ENCODE measurements around the gene SLC44A1. TPM values are rescaled to one million over a fixed set of nuclear protein-coding genes. Genes with fewer than 3 reads are reported as not detected.
A peak's percentile ranks its signal among the peaks of the same experiment; 100 is the strongest.

The SLC44A1 gene
- total and polyA plus RNA-seq, 5 donors from 2014 or later = 5.8 to 19.8 (median 13.4) TPM

GRCh38 chr9:105447814-105448812 lies 203.7 kb downstream of the SLC44A1 start, which contains the start of gene FSD1L:
TSS of gene FSD1L (plus strand) at chr9:105448034. CDS start at chr9:105448221, 187 bp downstream.
- peak; percentile 54 to 90 (median 62) for DNase-seq
- no peak within 1 kb of the TSS for H3K27ac ChIP-seq (ENCODE audit: insufficient read depth, low read length, poor library complexity, severe bottlenecking)
- H3K9me3 ChIP-seq (ENCODE audit: control insufficient read depth in 2 of 2, low read length in 2 of 2) = no peaks in the 10 kb centered on the region
- no peaks in the 10 kb centered on the region for H3K27me3 Mint-ChIP-seq
- peak within 1 kb of the TSS; percentile 57 for H3K4me3 ChIP-seq (ENCODE audit: low read depth, low read length)
- H3K36me3 Mint-ChIP-seq = no peaks in the 10 kb centered on the region
- peaks cover 13% of the 10 kb centered on the region for H3K4me1 ChIP-seq (ENCODE audit: control insufficient read depth, insufficient read depth, low read length, poor library complexity, severe bottlenecking)
- ATAC-seq (ENCODE audit: low read depth in 2 of 2) = peak; percentile 84 to 88
- no peaks in the 10 kb centered on the region for H3K9me3 Mint-ChIP-seq
- peak within 1 kb of the TSS in 1 of 3 donors; percentile 78 for H3K27ac Mint-ChIP-seq
- no peaks in the 10 kb centered on the region for H3K27me3 ChIP-seq (ENCODE audit: control insufficient read depth, insufficient read depth, low read length)
- H3K36me3 ChIP-seq (ENCODE audit: control insufficient read depth, insufficient read depth, low read length) = no peaks in the 10 kb centered on the region
- peak within 1 kb of the TSS; percentile 84 to 92 (median 87) for H3K4me3 Mint-ChIP-seq
- H3K4me1 Mint-ChIP-seq = peaks cover 6 to 11% (median 10%) of the 10 kb centered on the region in 4 donors

GRCh38 chr9:105449081-105449480 lies 204.6 kb downstream of the SLC44A1 start:
- Mint-ChIP-seq H3K27me3 (no peaks in the 10 kb centered on the region), H3K9me3 (no peaks in the 10 kb centered on the region), H3K4me3 (peak overlapping the region; percentile 84 to 92 (median 87)), H3K27ac (no peak overlapping the region), H3K36me3 (no peaks in the 10 kb centered on the region), H3K4me1 (peaks cover 6 to 11% (median 10%) of the 10 kb centered on the region in 4 donors)
- Histone ChIP-seq H3K27ac (ENCODE audit: insufficient read depth, low read length, poor library complexity, severe bottlenecking) (no peak overlapping the region), H3K36me3 (ENCODE audit: control insufficient read depth, insufficient read depth, low read length) (no peaks in the 10 kb centered on the region), H3K9me3 (ENCODE audit: control insufficient read depth in 2 of 2, low read length in 2 of 2) (no peaks in the 10 kb centered on the region), H3K4me3 (ENCODE audit: low read depth, low read length) (no peak overlapping the region), H3K4me1 (ENCODE audit: control insufficient read depth, insufficient read depth, low read length, poor library complexity, severe bottlenecking) (peaks cover 13% of the 10 kb centered on the region), H3K27me3 (ENCODE audit: control insufficient read depth, insufficient read depth, low read length) (no peaks in the 10 kb centered on the region)
- no peak for ATAC-seq (ENCODE audit: low read depth in 2 of 2)
- DNase-seq = no peak

- Mint-ChIP-seq H3K9me3 (peaks cover 0 to 1% (median 0%) of the 10 kb centered on the region in 7 donors), H3K36me3 (no peaks in the 10 kb centered on the region), H3K4me1 (peaks cover 6 to 11% (median 9%) of the 10 kb centered on the region in 4 donors), H3K27me3 (no peaks in the 10 kb centered on the region), H3K4me3 (no peak overlapping the region), H3K27ac (no peak overlapping the region)
- Histone ChIP-seq H3K4me3 (ENCODE audit: low read depth, low read length) (no peak overlapping the region), H3K27ac (ENCODE audit: insufficient read depth, low read length, poor library complexity, severe bottlenecking) (no peak overlapping the region), H3K27me3 (ENCODE audit: control insufficient read depth, insufficient read depth, low read length) (no peaks in the 10 kb centered on the region), H3K9me3 (ENCODE audit: control insufficient read depth in 2 of 2, low read length in 2 of 2) (no peaks in the 10 kb centered on the region), H3K4me1 (ENCODE audit: control insufficient read depth, insufficient read depth, low read length, poor library complexity, severe bottlenecking) (peaks cover 13% of the 10 kb centered on the region), H3K36me3 (ENCODE audit: control insufficient read depth, insufficient read depth, low read length) (no peaks in the 10 kb centered on the region)
- ATAC-seq (ENCODE audit: low read depth in 2 of 2) = no peak
- no peak for DNase-seq
These were observed 207.7 kb downstream of the SLC44A1 start for GRCh38 chr9:105452185-105452584.

GRCh38 chr9:105455836-105456475 lies 211.5 kb downstream of the SLC44A1 start:
- H3K27ac Mint-ChIP-seq = no peak overlapping the region

GRCh38 chr9:105457560-105458294 lies 213.3 kb downstream of the SLC44A1 start:
- no peak for ATAC-seq (ENCODE audit: low read depth in 2 of 2)
- no peak overlapping the region for H3K27ac Mint-ChIP-seq
- H3K27ac ChIP-seq (ENCODE audit: insufficient read depth, low read length, poor library complexity, severe bottlenecking) = no peak overlapping the region
- no peaks in the 10 kb centered on the region for H3K9me3 ChIP-seq (ENCODE audit: control insufficient read depth in 2 of 2, low read length in 2 of 2)
- H3K27me3 Mint-ChIP-seq = no peaks in the 10 kb centered on the region
- H3K4me3 ChIP-seq (ENCODE audit: low read depth, low read length) = no peak overlapping the region
- H3K36me3 Mint-ChIP-seq = peaks cover 5% of the 10 kb centered on the region
- H3K9me3 Mint-ChIP-seq = peaks cover 0 to 8% (median 2%) of the 10 kb centered on the region in 7 donors
- H3K27me3 ChIP-seq (ENCODE audit: control insufficient read depth, insufficient read depth, low read length) = no peaks in the 10 kb centered on the region
- H3K4me3 Mint-ChIP-seq = no peak overlapping the region
- H3K4me1 Mint-ChIP-seq = no peaks in the 10 kb centered on the region
- DNase-seq = no peak
- H3K4me1 ChIP-seq (ENCODE audit: control insufficient read depth, insufficient read depth, low read length, poor library complexity, severe bottlenecking) = no peaks in the 10 kb centered on the region
- H3K36me3 ChIP-seq (ENCODE audit: control insufficient read depth, insufficient read depth, low read length) = no peaks in the 10 kb centered on the region

More at GRCh38 chr9:105455836-105456475, 211.5 kb downstream of the SLC44A1 start:
- Histone ChIP-seq H3K27ac (ENCODE audit: insufficient read depth, low read length, poor library complexity, severe bottlenecking) (no peak overlapping the region), H3K4me1 (ENCODE audit: control insufficient read depth, insufficient read depth, low read length, poor library complexity, severe bottlenecking) (no peaks in the 10 kb centered on the region), H3K27me3 (ENCODE audit: control insufficient read depth, insufficient read depth, low read length) (no peaks in the 10 kb centered on the region), H3K9me3 (ENCODE audit: control insufficient read depth in 2 of 2, low read length in 2 of 2) (no peaks in the 10 kb centered on the region), H3K36me3 (ENCODE audit: control insufficient read depth, insufficient read depth, low read length) (no peaks in the 10 kb centered on the region), H3K4me3 (ENCODE audit: low read depth, low read length) (no peak overlapping the region)
- Mint-ChIP-seq H3K27me3 (no peaks in the 10 kb centered on the region), H3K4me1 (no peaks in the 10 kb centered on the region), H3K9me3 (peaks cover 0 to 8% (median 2%) of the 10 kb centered on the region in 7 donors), H3K36me3 (peaks cover 5% of the 10 kb centered on the region), H3K4me3 (no peak overlapping the region)
- ATAC-seq (ENCODE audit: low read depth in 2 of 2) (no peak), DNase-seq (no peak)

- ATAC-seq (ENCODE audit: low read depth in 2 of 2) (no peak), DNase-seq (no peak)
- no peaks in the 10 kb centered on the region for H3K36me3 ChIP-seq (ENCODE audit: control insufficient read depth, insufficient read depth, low read length)
- H3K27me3 Mint-ChIP-seq = no peaks in the 10 kb centered on the region
- H3K9me3 Mint-ChIP-seq = peaks cover 0 to 8% (median 2%) of the 10 kb centered on the region in 7 donors
- no peaks in the 10 kb centered on the region for H3K9me3 ChIP-seq (ENCODE audit: control insufficient read depth in 2 of 2, low read length in 2 of 2)
- H3K27ac Mint-ChIP-seq = no peak overlapping the region
- H3K4me1 Mint-ChIP-seq = no peaks in the 10 kb centered on the region
- H3K36me3 Mint-ChIP-seq = peaks cover 5% of the 10 kb centered on the region
- H3K27ac ChIP-seq (ENCODE audit: insufficient read depth, low read length, poor library complexity, severe bottlenecking) = no peak overlapping the region
- H3K27me3 ChIP-seq (ENCODE audit: control insufficient read depth, insufficient read depth, low read length) = no peaks in the 10 kb centered on the region
- no peak overlapping the region for H3K4me3 ChIP-seq (ENCODE audit: low read depth, low read length)
- H3K4me1 ChIP-seq (ENCODE audit: control insufficient read depth, insufficient read depth, low read length, poor library complexity, severe bottlenecking) = no peaks in the 10 kb centered on the region
- H3K4me3 Mint-ChIP-seq = no peak overlapping the region
These were observed 214.0 kb downstream of the SLC44A1 start for GRCh38 chr9:105458404-105458803.

GRCh38 chr9:105459336-105459735 lies 214.9 kb downstream of the SLC44A1 start:
- no peak overlapping the region for H3K4me3 ChIP-seq (ENCODE audit: low read depth, low read length)
- Mint-ChIP-seq H3K27ac (no peak overlapping the region), H3K36me3 (peaks cover 5% of the 10 kb centered on the region), H3K9me3 (peaks cover 0 to 8% (median 2%) of the 10 kb centered on the region in 7 donors), H3K4me3 (no peak overlapping the region), H3K27me3 (no peaks in the 10 kb centered on the region), H3K4me1 (peaks cover 0 to 6% (median 0%) of the 10 kb centered on the region in 4 donors)
- no peaks in the 10 kb centered on the region for H3K4me1 ChIP-seq (ENCODE audit: control insufficient read depth, insufficient read depth, low read length, poor library complexity, severe bottlenecking)
- DNase-seq (no peak), ATAC-seq (ENCODE audit: low read depth in 2 of 2) (no peak)
- no peaks in the 10 kb centered on the region for H3K27me3 ChIP-seq (ENCODE audit: control insufficient read depth, insufficient read depth, low read length)
- H3K36me3 ChIP-seq (ENCODE audit: control insufficient read depth, insufficient read depth, low read length) = no peaks in the 10 kb centered on the region
- H3K9me3 ChIP-seq (ENCODE audit: control insufficient read depth in 2 of 2, low read length in 2 of 2) = no peaks in the 10 kb centered on the region
- H3K27ac ChIP-seq (ENCODE audit: insufficient read depth, low read length, poor library complexity, severe bottlenecking) = no peak overlapping the region

Data from CD4-positive, CD25-positive, alpha-beta regulatory T cell (primary cell).